VCaP (cell line): ENCODE data around the gene WDSUB1.

Source experiments
- H3K27ac ChIP-seq: fragments of 450-650 bp; 2 replicates; pipeline ENCODE4 v1.5.1; 2017
- TF ChIP-seq, protein P1 (sequence below): fragments of 450-650 bp; conservative IDR thresholded peaks from 2 replicates; pipeline ENCODE4 v1.5.1; 2017; ENCODE audit warnings: mild to moderate bottlenecking, moderate library complexity

The WDSUB1 gene

DNA sequence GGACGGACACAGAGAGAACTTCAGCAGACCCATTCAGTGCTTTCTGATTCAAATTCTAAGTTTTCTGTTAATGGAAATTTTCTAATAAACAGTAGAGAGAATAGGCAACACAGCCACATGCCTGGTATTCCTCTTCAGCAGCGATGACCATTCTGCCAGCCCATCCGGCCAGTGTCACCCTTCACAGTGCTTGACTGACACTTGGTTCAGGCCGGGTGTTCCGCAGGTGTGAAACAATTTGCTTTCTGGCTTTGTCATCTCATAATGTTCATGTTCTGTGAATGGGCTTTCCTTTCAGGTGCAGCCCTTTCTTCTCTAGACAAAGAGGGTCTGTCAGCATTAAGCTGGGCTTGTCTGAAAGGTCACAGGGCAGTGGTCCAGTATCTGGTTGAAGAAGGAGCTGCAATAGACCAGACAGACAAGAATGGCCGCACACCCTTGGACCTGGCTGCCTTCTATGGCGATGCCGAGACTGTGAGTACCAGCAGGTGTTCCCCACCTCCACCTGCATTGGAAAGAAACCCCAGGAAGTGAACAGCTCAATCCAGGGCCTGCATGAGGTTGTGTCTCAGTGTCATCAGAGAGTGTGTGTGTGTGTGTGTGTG lies 67.0 kb downstream of the WDSUB1 start:
- TF ChIP-seq, protein P1, sequence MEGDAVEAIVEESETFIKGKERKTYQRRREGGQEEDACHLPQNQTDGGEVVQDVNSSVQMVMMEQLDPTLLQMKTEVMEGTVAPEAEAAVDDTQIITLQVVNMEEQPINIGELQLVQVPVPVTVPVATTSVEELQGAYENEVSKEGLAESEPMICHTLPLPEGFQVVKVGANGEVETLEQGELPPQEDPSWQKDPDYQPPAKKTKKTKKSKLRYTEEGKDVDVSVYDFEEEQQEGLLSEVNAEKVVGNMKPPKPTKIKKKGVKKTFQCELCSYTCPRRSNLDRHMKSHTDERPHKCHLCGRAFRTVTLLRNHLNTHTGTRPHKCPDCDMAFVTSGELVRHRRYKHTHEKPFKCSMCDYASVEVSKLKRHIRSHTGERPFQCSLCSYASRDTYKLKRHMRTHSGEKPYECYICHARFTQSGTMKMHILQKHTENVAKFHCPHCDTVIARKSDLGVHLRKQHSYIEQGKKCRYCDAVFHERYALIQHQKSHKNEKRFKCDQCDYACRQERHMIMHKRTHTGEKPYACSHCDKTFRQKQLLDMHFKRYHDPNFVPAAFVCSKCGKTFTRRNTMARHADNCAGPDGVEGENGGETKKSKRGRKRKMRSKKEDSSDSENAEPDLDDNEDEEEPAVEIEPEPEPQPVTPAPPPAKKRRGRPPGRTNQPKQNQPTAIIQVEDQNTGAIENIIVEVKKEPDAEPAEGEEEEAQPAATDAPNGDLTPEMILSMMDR: no peak
- no peak overlapping the region for H3K27ac ChIP-seq

- TF ChIP-seq, protein P1: no peak
- H3K27ac ChIP-seq: no peak overlapping the region
These were observed 68.1 kb downstream of the WDSUB1 start for GRCh38 chr2:159218389-159218788.

DNA sequence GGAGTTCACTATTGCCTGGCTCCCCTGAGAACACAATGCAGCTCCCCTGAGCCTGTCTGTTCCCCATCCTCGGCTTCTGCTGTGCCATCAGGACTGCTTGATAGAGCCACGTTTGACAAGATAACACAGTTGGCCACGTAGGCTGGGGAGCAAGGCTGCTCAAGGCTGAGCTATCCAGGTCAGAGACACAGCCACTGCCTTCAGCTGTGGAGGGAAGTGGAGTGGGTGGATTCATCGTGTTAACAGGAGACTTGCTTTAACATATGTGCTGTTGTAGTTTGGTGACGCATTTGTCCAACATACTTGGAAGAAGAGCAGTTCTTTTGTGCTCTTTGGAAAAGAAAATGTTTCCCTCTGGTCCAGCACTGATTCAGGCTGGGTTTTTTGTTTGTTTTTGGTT lies 68.8 kb downstream of the WDSUB1 start:
- TF ChIP-seq, protein P1: no peak
- H3K27ac ChIP-seq: no peak overlapping the region

- H3K27ac ChIP-seq: no peak overlapping the region
- TF ChIP-seq, protein P1: no peak
These were observed 71.4 kb downstream of the WDSUB1 start for GRCh38 chr2:159215116-159215515.

- H3K27ac ChIP-seq: no peak overlapping the region
- TF ChIP-seq, protein P1: no peak
These were observed 72.1 kb downstream of the WDSUB1 start for GRCh38 chr2:159214325-159214865.

- H3K27ac ChIP-seq: no peak overlapping the region
- TF ChIP-seq, protein P1: no peak
These were observed 73.2 kb downstream of the WDSUB1 start for GRCh38 chr2:159213296-159213695.

- H3K27ac ChIP-seq: no peak overlapping the region
- TF ChIP-seq, protein P1: no peak
These were observed 74.8 kb downstream of the WDSUB1 start for GRCh38 chr2:159211447-159212396.
